ENCODE data around the gene ST14. TPM values are rescaled to one million over a fixed set of nuclear protein-coding genes. Genes with fewer than 3 reads are reported as not detected.

The ST14 gene
- total RNA-seq, 2 donors from 2014 or later, result 17.5 to 21.7 TPM

- Histone ChIP-seq H3K27ac (ENCODE audit: low read depth, low read length) (no peak overlapping the region), H3K27me3 (ENCODE audit: control insufficient read depth, insufficient read depth, low read length, poor library complexity, severe bottlenecking) (no peaks in the 10 kb centered on the region), H3K36me3 (ENCODE audit: control insufficient read depth, insufficient read depth, low read length) (no peaks in the 10 kb centered on the region), H3K4me1 (ENCODE audit: control insufficient read depth, insufficient read depth, low read length) (no peaks in the 10 kb centered on the region), H3K9ac (ENCODE audit: extremely low read depth, low read length, poor library complexity, severe bottlenecking) (no peak overlapping the region), H3K9me3 (ENCODE audit: control insufficient read depth, low read length) (no peaks in the 10 kb centered on the region), H3K4me3 (ENCODE audit: low read length) (no peak overlapping the region)
- Mint-ChIP-seq H3K4me1 (no peaks in the 10 kb centered on the region), H3K36me3 (ENCODE audit: low read depth) (peaks cover 8% of the 10 kb centered on the region), H3K9me3 (peaks cover 1% of the 10 kb centered on the region), H3K27ac (no peak overlapping the region), H3K4me3 (no peak overlapping the region), H3K27me3 (ENCODE audit: insufficient read depth) (no peaks in the 10 kb centered on the region)
- TF ChIP-seq CTCF (conservative IDR thresholded peaks at IDR 0.05), result no peak
- DNase-seq, result no peak
- WGBS, 2 experiments (ENCODE audit: insufficient coverage in 1 of 2, insufficient read length in 1 of 2), result 96 to 98% methylated on average over 21 to 32 of the region's 32 CpGs
These were observed 30.1 kb downstream of the ST14 start for GRCh38 chr11:130189492-130190210.

- H3K27ac ChIP-seq (ENCODE audit: low read depth, low read length), result no peak overlapping the region
- H3K9me3 ChIP-seq (ENCODE audit: control insufficient read depth, low read length), result no peaks in the 10 kb centered on the region
- Mint-ChIP-seq H3K4me1 (no peaks in the 10 kb centered on the region), H3K4me3 (no peak overlapping the region), H3K27ac (no peak overlapping the region), H3K36me3 (ENCODE audit: low read depth) (peaks cover 9% of the 10 kb centered on the region), H3K27me3 (ENCODE audit: insufficient read depth) (no peaks in the 10 kb centered on the region), H3K9me3 (peaks cover 1% of the 10 kb centered on the region)
- no peaks in the 10 kb centered on the region for H3K36me3 ChIP-seq (ENCODE audit: control insufficient read depth, insufficient read depth, low read length)
- DNase-seq, result no peak
- TF ChIP-seq CTCF (conservative IDR thresholded peaks at IDR 0.05), result no peak
- no peak overlapping the region for H3K9ac ChIP-seq (ENCODE audit: extremely low read depth, low read length, poor library complexity, severe bottlenecking)
- no peaks in the 10 kb centered on the region for H3K4me1 ChIP-seq (ENCODE audit: control insufficient read depth, insufficient read depth, low read length)
- H3K27me3 ChIP-seq (ENCODE audit: control insufficient read depth, insufficient read depth, low read length, poor library complexity, severe bottlenecking), result no peaks in the 10 kb centered on the region
- 95 to 97% methylated on average over 20 to 29 of the region's 29 CpGs for WGBS, 2 experiments (ENCODE audit: insufficient coverage in 1 of 2, insufficient read length in 1 of 2)
- H3K4me3 ChIP-seq (ENCODE audit: low read length), result no peak overlapping the region
These were observed 30.8 kb downstream of the ST14 start for GRCh38 chr11:130190371-130190881.

GRCh38 chr11:130191896-130192295, 32.3 kb downstream of the ST14 start:
- no peak overlapping the region for H3K4me3 Mint-ChIP-seq
- no peak for DNase-seq
- no peaks in the 10 kb centered on the region for H3K4me1 ChIP-seq (ENCODE audit: control insufficient read depth, insufficient read depth, low read length)
- H3K36me3 Mint-ChIP-seq (ENCODE audit: low read depth), result peaks cover 14% of the 10 kb centered on the region
- 95 to 97% methylated on average over 9 to 14 of the region's 14 CpGs for WGBS, 2 experiments (ENCODE audit: insufficient coverage in 1 of 2, insufficient read length in 1 of 2)
- H3K27ac ChIP-seq (ENCODE audit: low read depth, low read length), result no peak overlapping the region
- H3K27ac Mint-ChIP-seq, result no peak overlapping the region
- H3K27me3 Mint-ChIP-seq (ENCODE audit: insufficient read depth), result no peaks in the 10 kb centered on the region
- no peak overlapping the region for H3K4me3 ChIP-seq (ENCODE audit: low read length)
- H3K9me3 ChIP-seq (ENCODE audit: control insufficient read depth, low read length), result no peaks in the 10 kb centered on the region
- no peaks in the 10 kb centered on the region for H3K27me3 ChIP-seq (ENCODE audit: control insufficient read depth, insufficient read depth, low read length, poor library complexity, severe bottlenecking)
- H3K4me1 Mint-ChIP-seq, result no peaks in the 10 kb centered on the region
- peaks cover 1% of the 10 kb centered on the region for H3K9me3 Mint-ChIP-seq
- no peaks in the 10 kb centered on the region for H3K36me3 ChIP-seq (ENCODE audit: control insufficient read depth, insufficient read depth, low read length)
- no peak overlapping the region for H3K9ac ChIP-seq (ENCODE audit: extremely low read depth, low read length, poor library complexity, severe bottlenecking)
- TF ChIP-seq CTCF (conservative IDR thresholded peaks at IDR 0.05), result no peak
